Femur (tissue), 1 donor: Measurements from ENCODE around the gene KLRC4.

ENCODE experiments used
- DNase-seq: peaks from one replicate; pipeline ENCODE4 v3.0.0-alpha.2; 2017

The KLRC4 gene

GRCh38 chr12:10366875-10367274 lies 42.7 kb downstream of the KLRC4 start:
- no peak for DNase-seq

GRCh38 chr12:10365696-10366405 lies 43.7 kb downstream of the KLRC4 start:
- no peak for DNase-seq

GRCh38 chr12:10364815-10365622 lies 44.5 kb downstream of the KLRC4 start:
- peak; percentile 79 for DNase-seq

- DNase-seq, result peak; percentile 60
These were observed 45.4 kb downstream of the KLRC4 start for GRCh38 chr12:10363914-10364814.

- no peak for DNase-seq
These were observed 46.0 kb downstream of the KLRC4 start for GRCh38 chr12:10363658-10363913.

GRCh38 chr12:10362828-10363657 lies 46.5 kb downstream of the KLRC4 start:
- DNase-seq, result no peak

GRCh38 chr12:10362325-10362724 lies 47.2 kb downstream of the KLRC4 start:
- DNase-seq, result no peak

GRCh38 chr12:10361622-10362021 lies 47.9 kb downstream of the KLRC4 start:
- DNase-seq, result no peak

- DNase-seq, result no peak
These were observed 48.5 kb downstream of the KLRC4 start for GRCh38 chr12:10361084-10361483.

- DNase-seq, result no peak
These were observed 50.6 kb downstream of the KLRC4 start for GRCh38 chr12:10358969-10359368.

GRCh38 chr12:10358131-10358530 lies 51.4 kb downstream of the KLRC4 start:
- DNase-seq, result no peak
